Stimulated activated CD8-positive, alpha-beta memory T cell treated with anti-CD3 and anti-CD28 coated beads, Interleukin-12 subunit alpha, Interleukin-12 subunit beta, amount 100 ng/mL, for 24 hours (primary cell): ENCODE data around the gene SVEP1.
"Not testable (repeated sequence)": the region's sequence is repeated elsewhere in the genome, so short reads cannot be mapped to it uniquely, and the experiment has no call there.

Experiments used
- DNase-seq: peaks from one replicate; pipeline ENCODE4 v3.0.0-alpha.2; 2020; ENCODE audit errors: extremely low read depth

The SVEP1 gene

DNA sequence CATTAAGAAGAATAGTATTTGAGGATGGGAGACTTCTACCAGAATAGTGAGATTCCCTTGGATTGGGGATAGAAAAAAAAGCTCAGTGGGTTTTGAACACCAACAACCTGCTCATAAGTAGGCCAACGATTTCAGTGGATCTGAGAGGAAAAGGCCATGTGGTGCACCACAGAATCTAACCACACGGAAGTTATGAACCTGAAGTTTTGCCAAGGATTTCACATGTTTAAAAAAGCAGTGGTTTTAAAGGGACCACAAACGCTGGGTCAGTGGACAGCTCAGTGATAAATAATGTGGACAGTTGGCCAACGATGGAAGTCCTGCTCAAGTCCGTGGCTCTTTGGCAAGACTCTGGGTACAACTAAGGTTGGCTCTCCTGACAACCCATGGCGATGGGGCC is 134.6 kb downstream of the SVEP1 start:
- no peak for DNase-seq

DNA sequence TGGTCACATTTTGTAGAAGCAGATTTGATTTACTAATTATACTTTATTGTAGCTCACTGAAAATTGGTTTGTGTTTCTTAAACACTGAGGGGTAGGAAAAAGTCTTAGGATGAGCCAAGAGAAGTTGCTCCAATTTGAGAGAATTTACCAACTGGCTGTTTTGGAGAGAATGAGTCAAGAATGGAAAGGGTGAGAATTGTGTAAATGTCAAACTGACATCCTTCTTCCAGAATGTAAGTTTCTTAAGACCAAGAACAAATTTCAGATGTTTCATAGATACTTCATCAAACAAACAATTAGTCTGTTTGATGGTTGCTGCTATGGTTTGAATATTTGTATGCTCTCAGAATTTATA is 135.7 kb downstream of the SVEP1 start:
- no peak for DNase-seq

DNA sequence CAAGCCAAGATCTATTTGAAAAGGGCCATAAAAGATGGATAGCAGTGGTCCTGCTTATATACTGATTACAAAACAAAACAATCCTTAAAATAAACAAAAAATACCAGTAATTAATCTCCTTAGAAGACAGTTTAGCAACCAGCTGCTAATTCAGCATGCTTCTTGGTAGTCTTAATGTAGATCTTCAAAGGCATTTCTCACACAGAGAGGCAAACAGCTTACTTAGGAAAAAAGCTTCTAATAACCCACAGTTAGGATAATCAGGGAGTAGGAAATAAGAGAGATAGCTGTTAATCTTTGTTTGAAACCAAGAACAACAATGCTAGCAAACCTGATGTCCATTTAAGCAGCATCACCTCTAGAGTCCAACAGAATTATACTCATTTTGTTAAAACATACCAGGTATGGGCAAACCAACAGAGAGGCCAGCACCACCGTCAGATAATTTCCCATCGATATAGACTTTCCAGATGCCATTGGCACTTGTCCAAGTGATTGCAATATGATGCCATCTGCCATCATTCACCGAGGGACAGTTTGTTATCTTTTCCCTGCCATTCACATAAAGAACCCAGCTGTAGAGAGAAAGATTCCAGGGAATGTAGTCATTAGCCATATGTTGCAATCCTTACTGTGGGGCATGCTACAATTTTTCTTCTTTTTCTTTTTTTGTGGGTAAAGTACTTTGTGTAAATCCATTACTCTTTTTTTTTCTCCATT is 136.2 kb downstream of the SVEP1 start:
- no peak for DNase-seq

DNA sequence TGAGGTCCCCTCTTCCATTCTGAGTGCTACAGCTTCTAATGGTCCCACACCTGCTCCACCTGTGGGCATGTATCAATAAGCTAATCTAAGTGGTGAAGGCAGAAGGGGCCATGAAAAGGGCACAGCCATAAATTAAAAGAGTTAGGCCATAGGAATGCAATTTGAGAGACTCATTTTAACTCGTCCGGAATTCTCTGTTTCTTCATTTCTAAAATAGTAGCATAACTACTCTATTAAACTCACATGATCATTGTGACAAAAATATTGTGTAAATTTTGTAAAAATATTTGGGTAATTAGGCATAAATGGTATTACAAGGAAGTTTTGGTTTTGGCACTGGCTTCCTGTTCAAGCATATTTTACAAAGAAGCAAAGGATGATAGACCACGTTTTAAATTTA is 138.7 kb downstream of the SVEP1 start:
- DNase-seq = no peak

DNA sequence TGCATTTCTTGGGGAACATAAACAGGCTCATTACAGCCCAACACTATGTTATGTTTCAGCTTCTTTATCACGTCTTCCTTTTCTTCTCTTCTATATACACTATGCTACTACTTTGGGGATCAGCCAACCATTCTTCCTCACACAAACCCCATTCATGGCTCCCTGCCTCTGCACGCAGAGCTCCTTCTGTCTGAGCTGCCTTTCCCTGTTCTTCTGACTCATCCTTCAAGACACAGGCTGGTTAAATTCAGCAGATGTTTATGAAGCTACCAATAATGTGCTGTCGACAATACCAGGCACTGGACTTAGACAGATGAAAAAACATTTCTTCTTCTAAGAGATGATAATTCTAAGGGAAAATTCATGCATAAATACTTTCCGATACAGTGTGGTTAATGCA is 139.4 kb downstream of the SVEP1 start:
- no peak for DNase-seq

DNA sequence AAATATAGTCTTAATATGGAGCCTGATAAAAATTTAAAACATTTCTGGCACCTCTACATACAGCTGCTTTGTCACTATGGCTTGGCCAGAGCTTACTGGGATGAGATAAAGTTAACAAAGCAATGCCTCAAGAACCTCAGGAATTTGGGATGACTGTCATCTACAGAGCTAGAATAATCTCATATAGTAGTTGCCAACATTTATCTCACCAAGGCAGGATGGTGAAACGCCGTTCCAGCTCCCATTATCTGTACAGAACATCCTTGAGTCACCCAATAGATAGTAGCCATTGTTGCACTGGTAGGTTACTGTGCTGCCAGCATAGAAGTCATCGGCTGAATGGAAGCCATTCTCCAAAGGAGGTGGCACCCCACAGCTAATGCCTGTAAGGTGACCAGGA is 147.3 kb downstream of the SVEP1 start:
- DNase-seq = no peak

DNA sequence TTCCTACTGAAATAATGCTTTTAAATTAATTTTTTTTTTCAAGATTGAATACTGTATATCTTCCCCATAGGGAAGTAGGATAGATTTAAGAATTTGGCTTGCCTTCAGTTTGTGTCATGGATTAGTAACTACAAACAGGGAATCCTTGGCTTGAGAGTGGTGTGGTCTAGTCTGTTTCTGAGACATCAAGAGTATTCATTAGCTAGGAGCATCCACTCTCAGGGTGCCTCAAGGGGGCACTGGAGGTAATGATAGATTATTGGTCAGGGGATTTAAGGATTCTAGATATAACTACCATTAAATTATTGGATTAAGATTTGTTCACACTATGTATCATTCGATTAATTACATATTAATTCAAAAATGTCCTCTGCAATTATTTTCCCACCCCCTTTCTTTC is 150.1 kb downstream of the SVEP1 start:
- DNase-seq = no peak

DNA sequence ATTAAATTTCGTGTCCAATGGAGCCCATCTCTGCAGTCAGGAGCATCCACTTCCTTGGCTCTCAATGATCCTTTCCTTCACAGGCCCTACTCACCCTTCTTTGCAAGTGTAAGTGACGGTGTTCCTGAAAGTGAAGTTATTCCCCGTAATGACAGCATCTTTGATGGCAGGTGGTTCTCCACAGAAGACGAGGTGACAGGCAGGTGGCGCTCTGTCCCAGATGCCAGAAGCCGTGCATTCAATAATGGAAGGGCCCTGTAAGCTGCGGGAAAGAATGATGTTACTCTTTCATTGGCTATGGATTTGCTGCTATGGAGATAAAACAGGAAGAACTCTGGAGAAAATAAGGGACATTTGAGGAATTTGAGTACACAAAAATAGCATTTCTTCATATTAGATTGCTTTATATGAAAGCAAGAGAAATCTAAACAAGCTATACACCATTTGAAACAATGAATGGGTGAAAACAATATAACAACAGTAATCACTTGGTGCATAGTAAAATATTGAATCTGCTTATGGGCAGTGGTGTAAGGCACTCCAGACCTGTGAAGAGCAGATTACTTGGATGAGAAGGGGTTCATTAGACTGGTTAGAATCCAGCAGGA is 151.9 kb downstream of the SVEP1 start:
- DNase-seq = no peak

DNA sequence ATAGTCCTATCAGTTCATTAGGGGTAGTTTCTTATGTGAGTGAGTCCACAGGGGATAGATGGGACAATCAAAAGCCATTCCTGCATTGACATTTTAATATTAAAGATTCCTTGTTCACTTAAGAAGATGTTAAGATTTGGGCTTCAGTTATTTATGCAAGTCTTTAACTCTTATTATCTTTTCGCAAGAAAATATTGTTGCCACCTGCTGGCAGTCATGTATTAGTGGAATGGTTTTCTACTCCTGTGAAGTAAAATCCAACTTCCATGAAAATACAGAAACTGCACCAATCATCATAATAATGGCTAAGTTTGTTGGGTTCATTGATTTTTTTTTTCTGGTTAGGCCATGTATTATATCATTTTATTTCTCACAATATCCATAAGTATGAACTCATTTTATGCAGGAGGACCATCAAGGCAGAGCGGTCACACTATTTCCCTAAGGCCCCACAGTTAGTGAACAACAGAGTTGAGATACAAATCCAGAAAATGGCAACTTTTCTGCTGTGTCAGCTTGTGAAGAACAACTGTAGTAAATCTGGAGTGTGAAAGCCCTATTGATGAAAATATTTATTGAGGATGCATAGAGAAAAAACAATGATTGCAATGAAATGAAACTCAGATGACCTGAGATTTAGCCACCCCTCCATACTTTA is 153.4 kb downstream of the SVEP1 start:
- no peak for DNase-seq

DNA sequence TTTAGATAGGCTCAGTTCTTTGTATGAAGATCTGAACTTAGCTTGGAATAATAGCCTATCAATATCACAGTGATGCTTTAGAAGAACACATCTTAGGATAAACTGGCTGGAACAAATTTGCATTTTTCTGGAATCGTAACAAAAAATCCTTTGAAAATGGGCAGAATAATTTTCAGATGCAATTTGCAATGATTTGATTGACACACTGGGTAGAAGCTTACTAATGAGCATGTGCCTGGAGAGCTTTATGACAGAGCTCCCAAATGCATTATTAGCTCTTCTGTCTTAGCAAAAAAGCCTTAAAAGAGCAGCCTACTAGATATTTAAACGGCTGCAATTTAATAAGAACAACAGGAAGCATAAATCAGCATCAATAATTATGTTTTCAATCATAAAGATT is 165.1 kb downstream of the SVEP1 start:
- DNase-seq = no peak

DNA sequence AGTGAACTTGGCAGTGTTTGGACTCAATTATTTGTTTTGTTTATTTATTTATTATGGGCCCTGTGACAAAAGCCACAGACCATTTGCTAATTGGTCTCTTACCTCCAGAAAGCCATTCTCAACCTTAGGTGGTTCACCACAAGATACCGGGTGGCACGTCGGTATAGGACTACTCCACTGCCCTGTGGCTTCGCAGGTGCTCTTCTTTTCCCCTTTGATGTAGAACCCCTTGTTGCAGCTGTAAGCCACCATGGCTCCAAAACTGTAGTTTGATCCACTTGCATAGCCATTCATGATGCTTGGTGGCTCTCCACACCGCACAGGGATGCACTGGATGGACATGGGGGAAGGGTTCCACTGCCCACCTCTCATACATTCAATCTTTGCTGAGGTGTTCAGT is 168.6 kb downstream of the SVEP1 start:
- no peak for DNase-seq

DNA sequence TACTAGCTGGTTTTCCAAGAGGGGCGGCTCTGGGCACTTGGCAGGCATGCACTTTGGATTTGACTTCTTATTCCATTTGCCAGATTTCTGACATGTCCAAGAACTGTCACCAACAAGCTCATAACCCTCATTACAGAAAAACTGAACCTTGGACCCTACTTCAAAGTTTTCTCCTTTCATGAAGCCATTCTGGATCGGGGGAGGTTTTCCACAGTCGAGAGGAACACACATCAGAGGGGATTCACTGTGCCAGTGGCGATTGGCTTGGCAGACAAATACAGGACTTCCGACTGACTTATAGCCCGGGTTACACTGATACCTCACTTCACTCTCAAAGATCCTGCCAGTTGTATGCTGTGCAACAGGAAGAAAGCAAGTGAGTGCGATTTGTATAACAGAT is 170.9 kb downstream of the SVEP1 start:
- DNase-seq = no peak

DNA sequence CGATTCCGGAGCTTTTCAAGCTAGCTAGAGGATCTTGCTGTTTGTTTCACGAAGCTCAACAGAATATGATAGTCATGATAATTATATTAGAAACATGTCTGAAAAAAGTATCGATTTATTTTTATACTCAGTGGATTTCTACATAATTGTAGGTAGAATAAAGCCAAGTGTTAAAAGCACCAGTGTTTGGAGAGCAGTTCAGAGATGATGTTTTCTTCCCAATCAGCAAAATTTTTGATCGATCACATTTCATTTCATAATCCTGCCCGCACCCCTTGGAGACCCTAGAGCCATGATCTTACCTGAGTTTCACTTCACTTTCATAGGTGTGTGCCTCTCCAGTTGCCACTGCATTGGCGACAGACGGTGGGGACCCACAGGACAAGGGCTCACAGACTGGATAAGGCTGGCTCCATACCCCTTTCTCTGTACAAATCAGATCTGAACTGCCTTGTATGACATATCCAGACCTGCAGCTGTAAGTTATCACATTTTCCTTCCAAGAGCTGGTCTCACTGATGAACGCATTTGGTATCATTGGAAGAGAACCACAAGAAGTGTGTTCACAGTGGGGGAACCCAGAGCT is 173.6 kb downstream of the SVEP1 start:
- no peak for DNase-seq

DNA sequence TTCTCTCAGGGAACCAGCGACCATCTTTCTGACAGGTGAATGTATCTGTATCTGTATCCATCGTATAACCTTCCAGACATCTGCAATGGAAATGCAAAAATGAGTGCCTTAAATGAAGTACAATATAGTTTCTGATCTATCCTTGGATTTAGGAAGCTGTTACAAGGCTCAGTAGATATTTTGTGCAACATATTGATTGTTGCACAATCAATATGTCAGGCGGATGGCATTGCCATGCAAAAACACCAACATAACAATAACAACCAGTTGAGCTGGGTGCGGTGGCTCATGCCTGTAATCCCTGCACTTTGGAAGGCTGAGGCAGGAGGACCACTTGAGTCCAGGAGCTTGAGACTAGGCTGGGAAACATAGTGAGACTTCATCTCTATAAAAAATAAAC is 175.1 kb downstream of the SVEP1 start:
- no peak for DNase-seq

DNA sequence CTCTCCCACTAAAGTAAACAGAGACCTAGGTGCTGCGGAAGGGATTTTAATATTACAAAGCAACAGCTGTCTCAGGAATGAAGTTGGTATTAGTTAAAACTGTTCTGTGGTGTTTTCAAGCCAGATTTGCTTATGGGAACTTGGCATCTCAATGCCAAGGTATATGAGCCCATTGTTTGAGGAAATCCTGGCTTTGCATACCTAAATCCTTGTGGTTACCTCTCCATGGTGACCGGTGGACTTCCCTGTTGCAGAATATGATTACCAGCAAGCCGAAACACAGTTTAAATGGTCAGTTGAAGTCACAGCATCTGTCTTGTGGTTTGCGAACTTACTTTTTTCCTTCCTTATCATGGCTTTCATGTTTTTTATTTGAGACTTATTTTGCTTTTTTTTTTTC is 179.6 kb downstream of the SVEP1 start:
- DNase-seq = no peak

DNA sequence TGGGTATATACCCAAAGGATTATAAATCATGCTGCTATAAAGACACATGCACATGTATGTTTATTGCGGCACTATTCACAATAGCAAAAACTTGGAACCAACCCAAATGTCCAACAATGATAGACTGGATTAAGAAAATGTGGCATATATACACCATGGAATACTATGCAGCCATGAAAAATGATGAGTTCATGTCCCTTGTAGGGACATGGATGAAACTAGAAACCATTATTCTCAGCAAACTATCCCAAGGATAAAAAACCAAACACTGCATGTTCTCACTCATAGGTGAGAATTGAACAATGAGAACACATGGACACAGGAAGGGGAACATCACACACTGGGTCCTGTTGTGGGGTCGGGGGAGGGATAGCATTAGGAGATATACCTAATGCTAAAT is 180.5 kb downstream of the SVEP1 start:
- not testable (repeated sequence) for DNase-seq

DNA sequence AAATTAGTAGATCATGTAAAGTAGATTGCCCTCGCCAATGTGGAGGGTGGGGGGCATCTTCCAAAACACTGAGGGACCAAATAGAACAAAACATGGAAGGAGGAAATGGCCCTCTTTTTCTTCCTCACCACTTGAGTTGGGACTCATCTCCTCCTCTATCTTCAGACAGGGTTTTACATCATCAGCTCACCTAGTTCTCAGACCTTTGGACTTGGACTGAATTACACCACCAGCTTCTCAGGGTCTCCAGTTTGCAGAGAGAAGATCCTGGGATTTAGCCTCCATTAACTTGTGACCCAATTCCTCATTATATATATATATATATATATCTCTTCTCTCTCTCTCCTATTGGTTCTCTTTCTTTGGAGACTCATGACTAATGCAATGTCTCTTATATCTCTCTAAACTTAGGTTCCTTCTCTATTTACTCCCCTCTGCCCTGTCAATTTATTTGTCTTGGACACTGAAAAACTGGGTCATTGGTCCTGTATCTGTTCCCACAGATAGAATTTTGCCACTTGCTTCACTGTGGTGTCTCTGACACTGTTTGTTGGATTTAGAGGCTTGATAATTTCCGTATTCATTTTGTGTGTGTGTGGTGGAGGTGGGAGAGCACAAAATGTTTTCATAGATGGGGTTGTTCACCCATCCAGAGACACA is 187.6 kb downstream of the SVEP1 start:
- DNase-seq = no peak

DNA sequence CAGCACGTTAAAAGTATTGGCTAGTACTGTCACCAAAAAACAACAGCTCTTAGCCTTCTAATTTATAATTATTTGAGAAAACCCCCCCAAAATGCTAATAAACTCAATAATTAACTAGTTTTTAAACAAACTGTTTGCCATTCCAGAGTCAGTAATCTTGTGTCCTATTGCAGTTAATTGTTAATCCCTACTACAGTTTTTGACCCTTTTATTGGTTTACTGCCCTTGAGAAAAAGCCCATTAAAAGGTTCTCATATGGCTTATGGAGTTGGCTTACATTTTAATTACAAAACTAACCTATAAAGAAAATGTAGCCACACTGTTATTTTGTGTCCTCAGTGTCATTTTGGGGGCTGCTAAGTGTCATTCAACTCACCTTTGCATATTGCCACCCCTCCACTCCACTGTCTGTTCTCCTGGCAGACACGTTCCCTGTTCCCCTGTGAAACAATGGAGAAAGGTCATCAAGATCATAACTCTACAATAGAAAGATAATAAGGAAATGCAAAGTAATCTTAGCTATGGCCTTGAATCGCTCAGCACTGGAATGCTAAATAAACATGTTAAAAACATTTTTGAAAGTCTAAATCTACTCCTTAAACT is 190.3 kb downstream of the SVEP1 start:
- no peak for DNase-seq

DNA sequence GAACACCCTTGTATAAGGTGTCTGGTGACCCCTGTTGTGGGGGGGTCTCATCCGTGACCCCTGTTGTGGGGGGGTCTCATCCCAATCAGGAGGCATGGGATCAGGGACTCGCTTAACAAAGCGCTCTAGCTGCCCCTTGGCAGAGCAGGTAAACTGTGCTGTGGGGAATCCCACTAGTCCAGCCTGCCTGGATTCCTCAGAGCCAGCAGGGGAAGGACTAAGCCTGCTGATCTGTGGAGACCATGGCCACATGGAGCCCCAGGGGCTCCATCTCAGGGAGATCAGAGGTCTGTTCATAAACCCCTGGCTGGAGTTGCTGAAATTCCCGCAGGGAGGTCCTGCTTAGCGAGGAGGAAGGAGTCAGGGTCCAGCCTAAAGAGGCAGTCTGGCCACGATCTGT is 196.1 kb downstream of the SVEP1 start:
- no peak for DNase-seq

DNA sequence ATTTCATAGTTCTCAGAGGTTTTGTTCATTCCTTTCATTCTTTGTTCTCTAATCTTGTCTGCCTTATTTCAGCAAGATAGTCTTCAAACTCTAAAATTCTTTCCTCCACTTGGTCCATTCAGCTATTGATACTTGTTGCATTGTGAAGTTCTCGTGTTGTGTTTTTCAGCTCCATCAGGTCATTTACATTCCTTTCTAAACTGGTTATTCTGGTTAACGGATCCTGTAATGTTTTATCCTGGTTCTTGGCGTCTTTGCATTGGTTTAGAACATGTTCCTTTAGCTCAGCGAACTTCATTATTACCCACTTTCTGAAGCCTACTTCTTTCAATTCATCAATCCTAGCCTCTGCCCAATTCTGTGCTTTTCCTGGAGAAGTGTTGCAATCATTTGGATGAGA is 196.8 kb downstream of the SVEP1 start:
- no peak for DNase-seq

DNA sequence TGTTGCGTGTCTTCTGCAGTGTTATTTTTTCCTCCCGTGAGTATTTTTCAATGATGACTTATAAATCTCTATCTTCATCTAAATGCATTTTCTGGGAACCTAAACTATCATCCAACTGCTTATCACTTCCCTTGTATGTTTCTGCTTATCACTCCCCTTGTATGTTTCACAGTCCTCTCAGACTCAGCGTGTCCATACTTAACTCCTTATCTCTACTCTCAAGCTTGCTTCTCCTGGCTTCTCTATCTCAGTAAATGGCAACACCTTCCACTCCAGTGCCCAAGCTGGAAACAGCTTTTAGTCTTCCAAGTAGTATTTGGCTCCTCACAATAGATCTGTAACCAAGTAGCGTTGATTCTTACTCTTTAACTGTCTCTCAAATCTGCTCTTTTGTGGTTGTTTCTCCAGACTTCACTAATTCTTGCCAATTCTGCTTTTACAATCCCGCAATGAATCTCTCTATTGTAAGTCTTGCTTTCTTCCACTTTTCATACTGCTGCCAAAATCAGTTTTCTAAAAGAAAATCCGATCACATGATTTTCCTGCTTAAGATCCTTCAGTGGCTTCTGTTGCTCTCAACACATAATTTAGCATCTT is 208.0 kb downstream of the SVEP1 start:
- no peak for DNase-seq

DNA sequence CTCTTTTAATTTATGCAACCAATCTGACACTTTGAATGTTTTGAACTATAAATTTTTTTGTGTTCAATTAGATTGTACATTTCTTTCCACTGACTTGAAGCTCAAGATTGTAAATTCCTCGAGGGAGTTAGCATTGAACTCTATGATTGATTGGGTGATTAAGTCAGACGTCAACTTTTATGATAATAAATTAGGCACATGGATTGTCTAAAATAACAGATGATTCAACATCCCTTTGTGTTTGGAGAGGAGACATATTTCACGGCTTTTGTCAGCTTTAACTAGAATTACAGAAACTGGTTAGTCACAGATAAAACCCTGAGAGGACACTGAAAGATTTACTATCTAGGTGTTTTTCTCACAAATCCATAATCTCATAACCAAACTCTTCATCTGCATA is 209.2 kb downstream of the SVEP1 start:
- no peak for DNase-seq
